Ishikawa (cell line): ENCODE data around the gene NRM.

Experiments
- EP300 ChIP-seq: IDR thresholded peaks from 2 replicates; pipeline ENCODE4 v1.6.1; 2012; ENCODE audit warnings: borderline replicate concordance
- ZBTB7A ChIP-seq: IDR thresholded peaks from 2 replicates; pipeline ENCODE4 v1.6.1; 2012; ENCODE audit warnings: low read depth

GRCh38 chr6:30691208-30691847 is 544 bp upstream of the NRM start:
- no peak for TF ChIP-seq EP300
- TF ChIP-seq ZBTB7A = no peak
